ENCODE data around the gene FBXO10.

- TF ChIP-seq, protein P1, sequence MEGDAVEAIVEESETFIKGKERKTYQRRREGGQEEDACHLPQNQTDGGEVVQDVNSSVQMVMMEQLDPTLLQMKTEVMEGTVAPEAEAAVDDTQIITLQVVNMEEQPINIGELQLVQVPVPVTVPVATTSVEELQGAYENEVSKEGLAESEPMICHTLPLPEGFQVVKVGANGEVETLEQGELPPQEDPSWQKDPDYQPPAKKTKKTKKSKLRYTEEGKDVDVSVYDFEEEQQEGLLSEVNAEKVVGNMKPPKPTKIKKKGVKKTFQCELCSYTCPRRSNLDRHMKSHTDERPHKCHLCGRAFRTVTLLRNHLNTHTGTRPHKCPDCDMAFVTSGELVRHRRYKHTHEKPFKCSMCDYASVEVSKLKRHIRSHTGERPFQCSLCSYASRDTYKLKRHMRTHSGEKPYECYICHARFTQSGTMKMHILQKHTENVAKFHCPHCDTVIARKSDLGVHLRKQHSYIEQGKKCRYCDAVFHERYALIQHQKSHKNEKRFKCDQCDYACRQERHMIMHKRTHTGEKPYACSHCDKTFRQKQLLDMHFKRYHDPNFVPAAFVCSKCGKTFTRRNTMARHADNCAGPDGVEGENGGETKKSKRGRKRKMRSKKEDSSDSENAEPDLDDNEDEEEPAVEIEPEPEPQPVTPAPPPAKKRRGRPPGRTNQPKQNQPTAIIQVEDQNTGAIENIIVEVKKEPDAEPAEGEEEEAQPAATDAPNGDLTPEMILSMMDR (conservative IDR thresholded peaks at IDR 0.05; ENCODE audit: low read length), result no peak
- TF ChIP-seq EZH2phosphoT487 (IDR thresholded peaks at IDR 0.05; ENCODE audit: borderline replicate concordance), result no peak
Observed at GRCh38 chr9:37608250-37608649, 32.1 kb upstream of the FBXO10 start.
